Choroid plexus epithelial cell (primary cell): ENCODE data around the gene ATG4C.

Source experiments
- DNase-seq: peaks from one replicate; pipeline ENCODE4 v3.0.0-alpha.2; 2010; ENCODE audit warnings: low read depth
- H3K4me3 ChIP-seq: 2 replicates; pipeline ENCODE4 v1.5.1; 2011; ENCODE audit warnings: low read depth, mild to moderate bottlenecking, control low read depth, low read length, moderate library complexity
- CTCF ChIP-seq: conservative IDR thresholded peaks from 2 replicates; pipeline ENCODE4 v1.5.1; 2011; ENCODE audit warnings: low read depth, mild to moderate bottlenecking, control low read depth, inconsistent platforms, low read length, moderate library complexity

ATG4C gene

DNA sequence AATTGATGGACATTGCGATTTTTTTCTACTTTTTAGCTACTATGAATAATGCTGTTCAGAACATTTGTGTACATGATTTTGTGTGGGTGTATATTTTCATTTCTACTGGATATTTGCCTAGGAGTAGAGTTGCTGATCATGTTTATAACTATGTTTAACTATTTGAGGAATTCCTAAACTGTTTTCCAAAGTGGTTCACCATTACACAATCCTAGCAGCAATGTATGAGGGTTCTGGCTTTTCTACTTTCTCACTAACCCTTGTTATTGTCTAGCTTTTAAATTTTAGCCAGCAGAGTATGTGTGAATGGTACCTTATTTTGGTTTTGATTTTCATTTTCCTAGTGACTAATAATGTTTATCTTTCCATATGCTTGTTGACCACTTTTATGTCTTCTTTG lies 86.2 kb downstream of the ATG4C start:
- peak; percentile 38 for DNase-seq

GRCh38 chr1:62875676-62876075 lies 91.7 kb downstream of the ATG4C start:
- DNase-seq: peak; percentile 6
- TF ChIP-seq CTCF: no peak
- no peak overlapping the region for H3K4me3 ChIP-seq

More for the DNA sequence above, 86.2 kb downstream of the ATG4C start:
- H3K4me3 ChIP-seq: no peak overlapping the region
- no peak for TF ChIP-seq CTCF

GRCh38 chr1:62876535-62876934 lies 92.6 kb downstream of the ATG4C start:
- no peak for TF ChIP-seq CTCF
- H3K4me3 ChIP-seq: no peak overlapping the region
- no peak for DNase-seq

DNA sequence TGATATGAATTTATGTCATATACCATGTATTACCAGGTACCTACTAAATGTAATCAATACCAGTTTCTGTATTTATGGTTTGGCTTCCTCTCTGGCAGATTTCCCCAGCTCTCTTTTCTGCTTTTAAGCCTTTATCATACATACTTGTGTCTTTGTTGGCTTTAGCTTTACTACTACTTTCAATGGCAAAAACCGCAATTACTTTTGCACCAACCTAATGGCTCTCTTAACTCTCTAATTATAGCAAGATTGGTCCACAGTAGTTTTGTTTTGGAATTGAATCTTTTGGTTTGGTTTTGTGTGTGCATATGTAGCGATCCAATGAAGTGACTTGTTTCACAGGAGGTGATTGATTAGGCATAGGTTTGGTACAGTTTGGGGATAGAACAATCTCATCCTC lies 93.6 kb downstream of the ATG4C start:
- TF ChIP-seq CTCF: no peak
- no peak overlapping the region for H3K4me3 ChIP-seq

DNA sequence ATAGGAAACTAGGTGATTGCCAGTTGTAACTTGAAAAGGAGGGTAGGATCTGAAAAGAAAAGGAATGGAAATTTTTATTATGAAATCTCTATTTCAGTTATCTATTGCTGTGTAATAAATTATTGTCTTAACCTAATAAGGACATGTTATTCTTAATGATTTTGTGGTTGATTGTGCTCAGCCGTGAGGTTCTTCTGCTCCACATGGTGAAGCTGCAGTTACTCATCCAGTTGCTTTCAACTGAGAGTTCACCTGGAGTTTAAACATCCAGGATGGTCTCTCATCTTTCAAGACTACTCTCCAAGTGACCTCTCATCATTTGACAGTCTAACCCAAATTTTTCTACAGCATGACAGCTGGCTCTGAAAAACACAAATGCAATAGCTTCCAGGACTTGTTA lies 96.0 kb downstream of the ATG4C start:
- H3K4me3 ChIP-seq: no peak overlapping the region
- TF ChIP-seq CTCF: no peak
- no peak for DNase-seq

More for the DNA sequence above, 93.6 kb downstream of the ATG4C start:
- DNase-seq: no peak

GRCh38 chr1:62882201-62883104 lies 98.5 kb downstream of the ATG4C start:
- no peak overlapping the region for H3K4me3 ChIP-seq
- no peak for DNase-seq
- TF ChIP-seq CTCF: no peak

DNA sequence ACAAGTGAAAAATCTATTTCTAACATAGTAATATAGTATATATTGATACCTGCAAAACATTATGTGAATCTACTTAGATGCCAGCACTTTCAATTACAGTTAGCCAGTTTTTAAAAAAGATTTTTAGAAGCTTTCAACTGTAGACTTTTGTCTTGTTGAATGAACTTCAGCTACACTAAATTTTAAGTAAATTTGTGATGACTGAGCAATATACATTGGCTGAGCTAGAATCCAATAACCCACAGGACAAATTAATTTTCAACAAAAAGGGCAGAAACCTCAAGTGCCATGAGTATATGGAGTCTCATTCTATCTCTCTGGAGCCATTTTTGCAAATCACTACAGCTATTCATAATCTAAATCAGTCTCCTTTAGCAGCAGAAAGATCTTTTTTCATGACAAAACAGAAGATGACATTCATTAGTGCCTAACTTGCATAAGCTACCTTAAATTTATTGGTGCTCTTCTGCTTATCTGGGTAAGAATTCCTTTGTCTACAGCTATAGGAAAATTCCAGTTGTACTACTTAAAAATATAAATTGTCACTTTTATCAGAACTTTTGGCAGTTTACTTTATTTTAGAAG lies 100.3 kb downstream of the ATG4C start:
- no peak for TF ChIP-seq CTCF
- no peak for DNase-seq

More for the DNA sequence above, 100.3 kb downstream of the ATG4C start:
- no peak overlapping the region for H3K4me3 ChIP-seq
